Measurements from ENCODE around the gene LRP3.

- TF ChIP-seq EZH2 (IDR thresholded peaks at IDR 0.05; ENCODE audit: borderline replicate concordance, insufficient read depth, low read length, poor library complexity, severe bottlenecking) = no peak
- peak; percentile 79 for TF ChIP-seq RAD21 (conservative IDR thresholded peaks at IDR 0.05)
- TF ChIP-seq, protein P1, sequence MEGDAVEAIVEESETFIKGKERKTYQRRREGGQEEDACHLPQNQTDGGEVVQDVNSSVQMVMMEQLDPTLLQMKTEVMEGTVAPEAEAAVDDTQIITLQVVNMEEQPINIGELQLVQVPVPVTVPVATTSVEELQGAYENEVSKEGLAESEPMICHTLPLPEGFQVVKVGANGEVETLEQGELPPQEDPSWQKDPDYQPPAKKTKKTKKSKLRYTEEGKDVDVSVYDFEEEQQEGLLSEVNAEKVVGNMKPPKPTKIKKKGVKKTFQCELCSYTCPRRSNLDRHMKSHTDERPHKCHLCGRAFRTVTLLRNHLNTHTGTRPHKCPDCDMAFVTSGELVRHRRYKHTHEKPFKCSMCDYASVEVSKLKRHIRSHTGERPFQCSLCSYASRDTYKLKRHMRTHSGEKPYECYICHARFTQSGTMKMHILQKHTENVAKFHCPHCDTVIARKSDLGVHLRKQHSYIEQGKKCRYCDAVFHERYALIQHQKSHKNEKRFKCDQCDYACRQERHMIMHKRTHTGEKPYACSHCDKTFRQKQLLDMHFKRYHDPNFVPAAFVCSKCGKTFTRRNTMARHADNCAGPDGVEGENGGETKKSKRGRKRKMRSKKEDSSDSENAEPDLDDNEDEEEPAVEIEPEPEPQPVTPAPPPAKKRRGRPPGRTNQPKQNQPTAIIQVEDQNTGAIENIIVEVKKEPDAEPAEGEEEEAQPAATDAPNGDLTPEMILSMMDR (IDR thresholded peaks at IDR 0.05; ENCODE audit: poor library complexity, severe bottlenecking) = peak; percentile 86
- no peak for TF ChIP-seq EP300 (conservative IDR thresholded peaks at IDR 0.05; ENCODE audit: poor library complexity, severe bottlenecking)
- no peak for TF ChIP-seq TAF1 (IDR thresholded peaks at IDR 0.05; ENCODE audit: low read depth)
- TF ChIP-seq POLR2AphosphoS5 (IDR thresholded peaks at IDR 0.05) = no peak
- TF ChIP-seq SMC3 (conservative IDR thresholded peaks at IDR 0.05; ENCODE audit: poor library complexity) = peak; percentile 91
- TF ChIP-seq, protein P2, sequence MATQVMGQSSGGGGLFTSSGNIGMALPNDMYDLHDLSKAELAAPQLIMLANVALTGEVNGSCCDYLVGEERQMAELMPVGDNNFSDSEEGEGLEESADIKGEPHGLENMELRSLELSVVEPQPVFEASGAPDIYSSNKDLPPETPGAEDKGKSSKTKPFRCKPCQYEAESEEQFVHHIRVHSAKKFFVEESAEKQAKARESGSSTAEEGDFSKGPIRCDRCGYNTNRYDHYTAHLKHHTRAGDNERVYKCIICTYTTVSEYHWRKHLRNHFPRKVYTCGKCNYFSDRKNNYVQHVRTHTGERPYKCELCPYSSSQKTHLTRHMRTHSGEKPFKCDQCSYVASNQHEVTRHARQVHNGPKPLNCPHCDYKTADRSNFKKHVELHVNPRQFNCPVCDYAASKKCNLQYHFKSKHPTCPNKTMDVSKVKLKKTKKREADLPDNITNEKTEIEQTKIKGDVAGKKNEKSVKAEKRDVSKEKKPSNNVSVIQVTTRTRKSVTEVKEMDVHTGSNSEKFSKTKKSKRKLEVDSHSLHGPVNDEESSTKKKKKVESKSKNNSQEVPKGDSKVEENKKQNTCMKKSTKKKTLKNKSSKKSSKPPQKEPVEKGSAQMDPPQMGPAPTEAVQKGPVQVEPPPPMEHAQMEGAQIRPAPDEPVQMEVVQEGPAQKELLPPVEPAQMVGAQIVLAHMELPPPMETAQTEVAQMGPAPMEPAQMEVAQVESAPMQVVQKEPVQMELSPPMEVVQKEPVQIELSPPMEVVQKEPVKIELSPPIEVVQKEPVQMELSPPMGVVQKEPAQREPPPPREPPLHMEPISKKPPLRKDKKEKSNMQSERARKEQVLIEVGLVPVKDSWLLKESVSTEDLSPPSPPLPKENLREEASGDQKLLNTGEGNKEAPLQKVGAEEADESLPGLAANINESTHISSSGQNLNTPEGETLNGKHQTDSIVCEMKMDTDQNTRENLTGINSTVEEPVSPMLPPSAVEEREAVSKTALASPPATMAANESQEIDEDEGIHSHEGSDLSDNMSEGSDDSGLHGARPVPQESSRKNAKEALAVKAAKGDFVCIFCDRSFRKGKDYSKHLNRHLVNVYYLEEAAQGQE (IDR thresholded peaks at IDR 0.05; ENCODE audit: borderline replicate concordance) = no peak
- no peak for TF ChIP-seq MXI1 (conservative IDR thresholded peaks at IDR 0.05; ENCODE audit: poor library complexity, severe bottlenecking)
Measured at GRCh38 chr19:33235269-33235995, 41.3 kb downstream of the LRP3 start.

All from neural cell (in vitro differentiated cells).